Fibroblast of skin of right biceps (primary cell): ENCODE results near the gene PLPP3.

Experiments used
- DNase-seq: peaks from one replicate; pipeline ENCODE4 v3.0.0-alpha.2; 2013

The PLPP3 gene

DNA sequence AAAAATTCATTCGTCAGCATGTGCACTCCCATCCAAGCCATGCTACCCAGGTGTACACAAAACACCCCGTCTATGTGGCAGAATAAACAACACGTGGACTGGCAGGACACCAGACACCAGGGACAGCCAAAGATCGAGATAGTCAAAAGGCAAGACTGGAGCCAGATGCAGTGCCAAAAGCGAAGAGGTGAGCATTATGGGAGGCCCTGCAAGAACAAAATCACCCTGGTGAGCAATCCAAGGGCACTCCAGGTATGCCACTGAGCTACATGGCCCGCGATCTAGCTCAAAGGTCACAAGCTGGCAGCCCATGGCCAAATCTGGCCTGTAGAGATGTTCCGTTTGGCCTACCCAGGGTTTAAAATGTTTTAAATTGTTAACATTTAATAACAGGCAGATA is 33.7 kb downstream of the PLPP3 start:
- no peak for DNase-seq

DNA sequence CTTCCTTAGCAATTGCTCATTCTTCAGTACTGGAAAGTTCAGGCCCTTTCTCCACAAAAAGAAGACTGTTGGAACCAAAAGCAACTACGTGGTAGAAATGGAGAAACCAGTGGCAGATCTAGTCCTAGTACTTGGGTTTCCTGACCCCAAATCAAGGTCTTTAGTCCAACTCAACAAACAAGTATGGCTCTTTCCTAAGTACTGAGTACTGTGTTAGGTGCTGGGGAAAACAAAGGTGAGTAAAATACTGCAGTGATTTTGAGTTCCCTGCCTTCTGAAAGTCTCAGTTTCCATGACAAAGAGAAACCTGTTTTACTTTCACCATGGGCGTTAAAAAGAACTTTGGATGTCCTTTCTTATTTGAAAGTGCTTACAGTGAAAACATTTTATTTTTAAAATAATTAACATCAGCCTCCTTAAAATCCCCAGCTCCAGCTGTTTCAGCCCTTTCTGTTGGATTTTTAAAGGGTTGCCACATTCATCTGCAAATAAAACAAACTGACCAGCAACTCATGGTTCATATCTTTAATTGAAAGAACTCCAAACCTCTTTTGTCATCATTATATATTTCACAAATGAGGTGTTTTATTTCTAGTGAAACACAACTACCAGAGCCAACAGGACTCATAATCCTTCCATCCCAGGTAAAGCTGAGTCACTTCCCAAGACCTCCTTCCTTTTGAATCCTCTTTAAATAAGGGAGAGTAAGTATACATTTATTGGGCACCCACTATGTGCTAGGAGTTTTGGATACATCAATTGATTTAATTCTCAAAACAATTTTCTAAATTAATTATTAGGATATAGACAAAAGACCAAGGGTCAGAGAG is 35.4 kb downstream of the PLPP3 start:
- DNase-seq = no peak

- DNase-seq = no peak
Observed at GRCh38 chr1:56542651-56543050, 36.7 kb downstream of the PLPP3 start.

- DNase-seq = no peak
Observed at GRCh38 chr1:56541408-56541807, 38.0 kb downstream of the PLPP3 start.

GRCh38 chr1:56540467-56540866 is 38.9 kb downstream of the PLPP3 start:
- DNase-seq = no peak

GRCh38 chr1:56539520-56539931 is 39.8 kb downstream of the PLPP3 start:
- DNase-seq = no peak

- DNase-seq = no peak
Observed at GRCh38 chr1:56538532-56538931, 40.8 kb downstream of the PLPP3 start.

- no peak for DNase-seq
Observed at GRCh38 chr1:56537660-56538059, 41.7 kb downstream of the PLPP3 start.

DNA sequence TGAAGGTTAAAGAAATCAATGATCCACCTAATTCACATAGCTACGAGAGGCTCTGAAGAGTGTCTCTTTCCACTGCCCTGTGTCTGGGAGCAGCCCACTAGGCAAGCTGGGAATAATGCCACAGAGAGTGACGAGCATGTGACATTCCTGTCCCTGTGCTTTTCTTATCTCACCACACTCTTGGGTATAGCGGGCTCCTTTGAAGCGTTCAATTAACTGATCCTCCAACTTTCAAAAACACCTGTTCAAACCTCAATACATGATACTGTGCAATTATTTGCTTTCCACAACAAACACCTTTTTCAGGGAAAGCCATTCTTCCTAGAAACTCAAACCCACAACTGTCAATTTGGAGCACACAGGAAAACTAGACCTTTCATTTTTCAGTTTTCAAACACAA is 43.4 kb downstream of the PLPP3 start:
- DNase-seq = no peak

GRCh38 chr1:56535362-56535761 is 44.0 kb downstream of the PLPP3 start:
- no peak for DNase-seq

DNA sequence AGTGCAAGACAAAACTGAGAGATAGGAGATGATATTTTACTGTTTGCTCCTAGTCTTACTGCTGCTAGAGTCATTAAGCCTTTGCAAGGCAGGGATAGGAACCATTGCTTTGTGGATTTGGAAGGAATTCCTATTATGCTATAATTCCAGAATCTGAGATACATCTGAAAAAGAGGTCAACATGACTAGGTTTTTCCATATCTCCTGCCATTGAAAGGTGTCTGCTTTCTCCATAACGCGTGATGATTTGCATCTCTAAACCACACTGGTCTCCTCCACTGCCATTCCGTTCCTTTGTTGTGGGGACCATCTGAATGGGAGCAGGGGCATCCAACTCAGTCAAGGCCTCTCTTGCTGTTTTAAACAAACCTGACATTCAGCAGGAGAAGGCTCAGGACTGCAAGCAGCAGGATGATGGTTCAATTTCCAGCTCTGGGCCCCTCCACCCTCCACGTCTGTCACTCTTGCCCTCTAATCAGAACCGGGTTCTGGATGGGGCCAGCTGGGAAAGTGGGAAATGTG is 45.2 kb downstream of the PLPP3 start:
- DNase-seq = no peak

DNA sequence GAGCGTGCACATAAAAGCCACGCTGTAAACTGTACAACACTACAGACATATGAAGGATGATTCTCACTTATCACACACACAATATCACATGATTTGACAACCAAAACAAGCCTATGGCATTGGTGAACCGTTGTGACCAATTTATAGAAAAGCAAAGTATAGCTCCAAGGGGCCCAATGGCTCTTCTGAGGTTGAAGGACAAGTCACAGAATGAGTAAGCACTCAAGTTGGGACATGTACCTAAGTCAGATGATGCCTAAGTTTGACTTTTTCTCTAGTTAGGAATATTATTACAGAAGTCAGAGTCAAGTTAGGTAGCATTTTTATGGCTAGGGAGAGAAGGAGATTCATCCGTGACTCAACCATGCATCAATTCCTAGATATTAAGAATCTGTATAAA is 45.7 kb downstream of the PLPP3 start:
- DNase-seq = no peak

- no peak for DNase-seq
Observed at GRCh38 chr1:56533197-56533596, 46.2 kb downstream of the PLPP3 start.

DNA sequence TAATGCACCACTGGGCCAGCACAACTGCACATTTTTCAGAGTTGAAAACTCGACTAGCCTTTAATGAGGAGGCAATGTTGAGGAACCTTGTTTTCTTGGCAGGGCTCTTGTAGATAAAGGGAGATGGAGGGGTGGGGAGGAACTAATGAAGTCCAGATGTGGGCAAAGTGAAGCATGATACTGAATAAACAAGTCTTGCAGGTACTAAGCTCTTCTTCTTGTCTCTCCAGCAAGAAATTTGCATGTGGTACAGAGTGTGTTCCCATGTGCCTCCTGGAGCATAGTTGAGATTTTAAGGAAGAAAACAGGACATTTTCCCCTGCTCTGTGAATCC is 47.0 kb downstream of the PLPP3 start:
- DNase-seq = peak; percentile 57

DNA sequence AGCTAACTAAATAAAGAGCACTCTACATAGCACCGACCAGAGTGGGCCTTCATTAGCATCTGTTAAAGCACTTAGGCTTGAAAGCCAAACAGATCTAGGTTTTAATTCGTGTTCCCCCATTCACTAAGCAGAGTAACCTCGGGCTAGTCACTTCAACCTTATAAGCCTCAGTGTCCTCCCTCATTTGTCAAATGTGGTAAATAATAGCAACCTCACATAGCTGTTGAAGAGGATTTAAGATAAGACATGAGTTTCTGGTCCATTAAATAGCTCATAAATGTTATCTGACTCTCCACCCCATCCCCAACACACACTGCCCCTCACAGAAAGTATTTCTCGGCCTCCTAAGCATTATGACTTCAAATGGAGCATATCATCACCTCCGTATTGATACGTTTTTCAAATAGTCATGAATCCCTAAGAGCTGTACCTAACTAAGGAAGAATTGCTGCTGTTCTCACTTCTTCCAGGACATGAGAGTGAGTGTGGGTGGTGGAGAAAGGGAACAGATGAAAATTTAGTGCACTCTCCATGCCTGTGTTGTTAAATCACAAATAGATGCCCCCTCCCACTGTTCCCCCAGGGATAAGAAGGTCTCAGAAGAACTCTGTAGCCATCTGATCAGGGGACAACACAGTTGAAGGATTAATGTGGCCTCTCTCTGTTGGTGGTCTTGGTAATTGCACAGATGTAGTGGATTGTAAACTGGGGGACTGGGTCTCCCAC is 47.6 kb downstream of the PLPP3 start:
- DNase-seq = no peak

- no peak for DNase-seq
Observed at GRCh38 chr1:56529801-56530200, 49.6 kb downstream of the PLPP3 start.

DNA sequence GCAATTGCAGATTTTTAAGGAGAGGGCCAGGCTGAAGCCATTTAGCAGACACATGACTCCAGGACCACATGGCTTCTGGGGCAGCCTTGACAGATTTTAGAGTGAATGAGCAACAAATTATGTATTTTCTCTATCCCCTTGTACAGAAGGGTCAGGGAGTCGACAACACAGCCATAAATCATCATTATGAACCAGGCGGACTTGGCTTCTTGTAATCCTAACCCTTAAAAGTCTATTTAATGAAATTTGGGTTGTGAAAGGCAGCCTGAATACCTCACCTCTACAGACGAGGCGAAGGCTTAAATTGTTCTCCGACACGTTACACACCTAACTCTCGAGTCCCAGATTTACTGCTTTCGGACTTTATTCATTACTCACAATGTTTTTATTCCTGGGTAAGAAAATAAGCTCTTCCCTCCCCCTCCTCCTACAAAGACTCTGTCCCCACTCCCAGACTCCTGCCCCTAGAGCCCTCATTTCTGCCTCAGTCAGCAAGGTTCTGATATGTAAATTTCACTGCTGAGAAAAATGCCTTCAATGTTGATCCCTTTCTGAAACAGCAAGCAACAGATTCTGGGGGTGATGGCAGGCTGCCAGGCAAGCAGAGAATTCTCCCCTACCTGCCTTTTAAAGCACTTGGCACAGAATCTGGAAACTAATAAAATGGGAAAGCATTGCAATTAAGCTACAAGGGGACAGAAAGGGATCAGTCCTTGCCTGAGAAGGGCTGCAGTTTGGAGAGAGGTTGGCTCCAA is 51.6 kb downstream of the PLPP3 start:
- DNase-seq = no peak

- peak; percentile 29 for DNase-seq
Observed at GRCh38 chr1:56526571-56527174, 52.7 kb downstream of the PLPP3 start.

GRCh38 chr1:56525489-56526041 is 53.8 kb downstream of the PLPP3 start:
- peak; percentile 68 for DNase-seq

DNA sequence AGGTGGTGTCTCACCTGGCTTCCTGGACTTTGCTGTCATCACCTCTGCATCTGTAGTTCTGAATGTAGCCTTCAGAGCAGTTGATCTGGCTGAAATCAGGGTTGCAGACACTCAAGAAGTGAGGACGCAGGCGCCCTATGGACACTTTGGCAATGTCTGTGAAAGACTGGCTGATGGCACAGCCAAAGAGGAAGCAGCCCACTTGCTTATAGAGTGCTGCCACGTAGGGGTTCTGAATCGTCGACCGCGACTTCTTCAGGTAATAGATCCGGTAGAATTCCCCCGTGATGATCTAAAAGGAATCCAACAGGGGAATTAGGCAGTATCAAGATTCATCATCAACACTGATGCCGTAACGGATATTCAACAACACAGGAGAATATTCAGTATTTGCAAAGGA is 55.1 kb downstream of the PLPP3 start:
- DNase-seq = no peak

DNA sequence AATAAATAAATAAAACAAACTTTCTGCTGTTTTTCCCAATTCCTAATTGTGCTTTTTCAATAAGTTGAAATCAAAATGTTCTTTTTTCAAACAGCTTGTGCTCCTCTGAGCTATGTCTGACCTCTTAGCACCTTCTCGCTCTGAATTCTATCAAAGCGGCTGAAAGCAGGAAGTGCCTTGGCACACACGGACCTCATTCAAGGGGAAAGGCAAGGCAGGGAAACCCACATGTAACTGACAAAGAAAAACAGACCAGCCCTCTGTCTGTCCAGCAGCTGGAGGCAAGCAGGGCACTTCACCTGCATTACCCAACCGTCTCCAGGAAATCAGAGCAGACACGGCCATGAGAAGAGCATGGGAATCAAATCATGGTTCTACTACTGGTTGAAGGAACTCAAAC is 56.7 kb downstream of the PLPP3 start:
- no peak for DNase-seq

DNA sequence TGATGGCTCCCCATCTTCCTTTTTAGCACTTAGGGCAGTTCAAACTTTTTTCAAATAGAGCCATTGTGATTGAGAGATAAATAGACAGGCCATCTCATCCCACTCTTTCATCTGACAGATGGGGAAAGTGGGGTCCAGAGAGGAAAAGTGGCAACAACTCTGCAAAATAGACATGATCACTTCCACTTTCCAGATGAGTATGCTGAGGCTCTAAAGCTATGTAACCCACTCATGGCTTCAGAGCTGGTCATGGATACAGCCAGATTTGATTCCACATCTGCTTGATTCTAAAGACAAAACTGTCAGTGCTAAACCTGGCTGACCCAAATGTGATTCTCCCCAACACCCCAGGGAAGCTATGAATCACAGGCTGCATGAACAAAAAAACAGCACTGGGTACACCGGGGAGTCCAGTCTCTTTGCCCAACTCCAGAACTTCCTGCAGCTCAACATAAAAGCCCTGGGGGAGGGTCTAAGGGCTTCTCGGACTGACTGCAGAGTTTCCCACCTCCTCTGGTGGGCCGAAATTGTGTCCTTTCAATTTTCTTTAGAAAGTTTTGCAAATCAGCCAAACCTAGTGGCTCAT is 59.3 kb downstream of the PLPP3 start:
- no peak for DNase-seq
